ENCODE results near the gene ARFGEF3.
"Not testable (repeated sequence)": the region's sequence is repeated elsewhere in the genome, so short reads cannot be mapped to it uniquely, and the experiment has no call there.

The ARFGEF3 gene

DNA sequence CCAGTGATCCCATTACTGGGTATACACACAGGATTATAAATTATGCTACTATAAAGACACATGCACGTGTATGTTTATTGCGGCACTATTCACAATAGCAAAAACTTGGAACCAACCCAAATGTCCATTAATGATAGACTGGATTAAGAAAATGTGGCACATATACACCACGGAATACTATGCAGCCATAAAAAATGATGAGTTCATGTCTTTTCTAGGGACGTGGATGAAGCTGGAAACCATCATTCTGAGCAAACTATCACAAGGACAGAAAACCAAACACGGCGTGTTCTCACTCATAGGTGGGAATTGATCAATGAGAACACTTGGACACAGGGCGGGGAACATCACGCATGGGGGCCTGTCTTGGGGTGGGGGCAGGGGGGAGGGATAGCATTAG is 206.9 kb downstream of the ARFGEF3 start:
- ATAC-seq = not testable (repeated sequence)

DNA sequence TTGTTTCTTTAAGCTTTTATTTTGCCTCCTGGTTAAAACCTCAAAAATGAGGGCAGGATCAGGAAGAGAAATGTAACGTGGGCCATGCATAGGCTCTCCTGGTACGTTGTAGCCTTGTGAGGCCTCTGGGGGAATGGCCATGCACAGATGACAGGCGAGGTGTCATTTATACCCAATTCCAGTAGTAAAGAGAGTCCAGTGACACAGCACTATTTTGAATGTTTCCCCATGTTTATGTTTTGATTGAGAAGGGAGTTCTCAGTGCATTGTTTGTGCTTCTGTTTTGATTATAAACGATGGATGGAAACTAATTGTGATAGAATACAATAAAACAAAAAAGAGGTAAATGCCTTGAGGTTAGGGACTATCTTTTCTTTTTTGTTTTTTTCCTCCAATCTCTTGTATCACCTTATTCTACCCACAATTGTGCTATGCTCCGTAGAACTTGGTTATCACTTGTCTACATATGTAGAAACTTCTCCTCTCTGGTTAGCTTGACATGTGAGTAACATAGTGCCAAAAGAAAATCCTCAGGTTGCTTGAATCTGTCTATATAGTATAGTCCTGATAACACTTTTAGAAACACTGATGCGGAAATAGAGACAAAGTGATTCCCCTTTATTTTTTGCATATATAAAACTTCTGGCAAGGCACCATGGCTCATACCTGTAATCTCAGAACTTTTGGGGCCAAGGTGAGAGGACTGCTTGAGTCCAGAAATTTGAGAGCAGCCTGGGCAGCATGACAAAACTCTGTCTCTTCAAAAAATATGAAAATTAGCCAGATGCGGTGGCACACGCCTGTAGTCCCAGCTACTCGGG is 209.1 kb downstream of the ARFGEF3 start:
- no peak for ATAC-seq
- no peak for DNase-seq

More for the DNA sequence above, 206.9 kb downstream of the ARFGEF3 start:
- not testable (repeated sequence) for DNase-seq

DNA sequence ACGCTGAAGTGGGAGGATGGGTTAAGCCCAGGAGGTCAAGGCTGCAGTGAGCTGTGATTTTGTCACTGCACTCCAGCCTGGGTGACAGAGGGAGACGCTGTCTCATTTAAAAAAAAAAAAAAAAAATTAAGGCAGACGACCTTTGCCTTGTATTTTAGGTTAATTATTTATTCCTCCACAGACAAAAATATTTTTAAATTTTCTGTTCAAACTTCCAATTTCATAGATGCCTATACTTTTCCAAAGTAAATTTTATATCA is 209.6 kb downstream of the ARFGEF3 start:
- DNase-seq (no peak), ATAC-seq (no peak)

DNA sequence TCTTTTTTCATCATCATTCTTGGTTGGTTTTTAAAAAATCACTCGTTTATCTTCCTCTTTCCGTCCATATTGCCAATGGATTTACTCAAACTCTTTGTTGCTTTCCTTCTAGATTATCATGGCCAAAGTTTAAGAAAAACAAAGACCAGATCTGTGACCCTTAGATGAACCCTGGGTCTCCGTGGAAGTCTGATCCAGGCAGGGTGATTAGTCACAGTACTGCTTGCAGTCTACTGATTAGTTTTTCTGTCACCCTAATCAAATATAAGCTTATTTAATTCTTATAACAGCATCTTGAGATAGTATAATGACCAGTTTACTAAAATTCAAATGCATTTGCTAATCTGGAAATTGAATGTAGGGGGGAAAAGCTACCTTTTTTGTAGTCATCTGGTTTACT is 210.0 kb downstream of the ARFGEF3 start:
- ATAC-seq = no peak
- no peak for DNase-seq

DNA sequence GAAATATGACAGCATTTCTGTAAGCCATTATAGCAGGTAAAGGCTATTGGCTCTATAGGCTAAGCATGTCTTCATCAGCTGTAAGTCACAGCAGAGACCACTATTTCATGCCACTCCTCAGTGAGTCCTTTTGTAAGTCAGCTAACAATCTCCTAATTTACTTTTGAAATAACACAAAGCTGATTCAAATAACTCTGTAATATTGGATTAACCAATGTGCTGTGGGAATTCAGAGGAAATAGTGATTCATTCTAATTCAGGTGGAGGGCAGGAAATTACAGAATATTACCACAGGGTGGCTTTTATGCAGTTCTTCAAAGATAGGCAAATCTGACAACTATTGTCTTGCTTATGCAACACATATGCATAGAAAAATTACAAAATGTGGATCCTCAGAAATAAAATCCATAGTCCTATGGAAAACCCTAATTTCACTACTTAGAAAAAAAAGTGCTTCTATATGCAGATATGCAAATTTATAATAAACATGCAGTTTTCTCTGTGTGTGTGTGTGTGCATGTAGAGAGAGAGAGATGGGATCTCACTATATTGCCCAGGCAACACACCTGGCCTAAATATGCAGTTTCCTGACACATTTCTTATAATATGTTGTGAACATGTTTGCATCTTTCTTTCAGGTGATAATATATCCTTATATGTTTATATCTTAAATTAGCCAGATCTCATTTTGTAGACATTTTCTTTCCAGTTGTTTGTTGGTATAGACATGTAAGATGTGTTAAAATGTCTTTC is 211.1 kb downstream of the ARFGEF3 start:
- ATAC-seq = peak; percentile 55
- no peak for DNase-seq

DNA sequence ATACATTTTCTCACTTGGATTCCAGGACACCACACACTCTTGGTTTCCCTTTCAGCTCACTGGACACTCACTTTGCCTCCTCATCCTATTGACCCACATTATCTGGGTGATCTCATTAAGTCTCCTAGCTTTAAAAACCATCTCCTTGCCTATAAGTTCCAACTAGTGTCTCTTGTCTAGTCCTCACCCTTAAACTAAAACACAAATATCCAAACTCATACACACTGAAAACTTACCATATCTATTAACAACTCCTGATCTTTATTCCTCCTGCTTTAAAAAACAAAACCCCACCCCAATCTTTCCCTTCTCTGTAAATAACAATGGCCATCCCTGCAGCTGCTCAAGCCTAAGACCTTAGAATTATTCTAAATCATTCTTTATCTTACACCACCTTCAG is 212.5 kb downstream of the ARFGEF3 start:
- DNase-seq (no peak), ATAC-seq (no peak)

DNA sequence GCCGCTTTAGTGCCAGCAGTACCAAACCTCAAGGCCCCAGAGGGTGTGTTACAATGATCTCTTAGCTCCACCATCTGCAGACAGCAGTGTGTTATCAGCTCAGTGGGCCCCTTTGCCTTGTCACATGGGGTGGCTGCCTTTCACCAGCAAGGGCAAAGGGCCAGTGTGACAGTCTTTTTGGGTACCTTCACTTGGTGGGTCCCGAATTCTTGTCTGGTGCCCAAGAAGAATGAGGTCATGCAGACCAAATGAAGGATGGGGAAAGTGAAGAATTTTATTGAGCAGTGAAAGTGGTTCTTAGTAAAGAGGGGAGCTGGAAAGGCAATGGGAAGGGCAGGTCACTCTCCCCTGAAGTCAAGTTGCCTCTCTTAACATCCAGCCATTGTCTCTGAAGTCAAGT is 213.1 kb downstream of the ARFGEF3 start:
- ATAC-seq (no peak), DNase-seq (no peak)

DNA sequence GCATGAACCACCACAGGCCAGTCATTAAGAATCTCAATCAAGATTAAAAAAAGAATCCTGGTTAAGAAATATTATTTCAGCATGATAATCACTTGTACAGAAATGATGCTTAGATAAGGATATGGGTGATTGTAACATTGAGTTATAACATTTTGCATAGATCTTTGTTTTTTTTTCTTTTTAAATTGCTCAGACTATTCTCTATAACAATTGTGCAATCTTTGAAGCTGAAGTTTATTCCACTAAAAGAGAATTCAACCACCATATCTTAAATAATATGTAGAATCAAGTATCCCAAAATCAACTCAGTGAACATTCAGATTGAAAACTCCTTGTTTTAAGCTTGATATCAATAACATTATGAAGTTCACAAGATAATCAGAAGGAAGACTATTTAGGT is 215.3 kb downstream of the ARFGEF3 start:
- DNase-seq (no peak), ATAC-seq (no peak)

DNA sequence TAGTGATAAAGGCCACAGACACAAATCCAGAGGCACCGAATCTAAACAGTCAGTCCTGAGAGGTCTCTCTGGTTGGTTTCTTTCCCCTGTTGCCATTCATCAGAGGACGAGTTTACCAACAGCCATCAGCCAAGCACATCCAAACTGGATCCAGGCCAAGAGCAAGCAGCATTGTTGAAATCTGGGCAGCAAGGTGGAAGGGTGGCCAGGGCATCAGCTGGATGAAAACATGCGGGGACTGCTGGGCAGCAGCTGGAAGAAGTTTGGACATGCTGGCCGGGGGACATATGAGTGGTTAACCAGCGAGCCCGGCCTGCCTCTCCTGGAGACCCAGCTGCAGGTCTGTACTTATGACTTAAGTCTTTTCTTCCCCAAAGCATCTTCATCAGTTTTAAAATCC is 216.1 kb downstream of the ARFGEF3 start, which contains the start of gene SMIM28:
TSS of gene SMIM28 (plus strand) at position 62 of the 400 bp plus-strand sequence. CDS start at position 230, 168 bp downstream.
- no peak for ATAC-seq
- DNase-seq = no peak

DNA sequence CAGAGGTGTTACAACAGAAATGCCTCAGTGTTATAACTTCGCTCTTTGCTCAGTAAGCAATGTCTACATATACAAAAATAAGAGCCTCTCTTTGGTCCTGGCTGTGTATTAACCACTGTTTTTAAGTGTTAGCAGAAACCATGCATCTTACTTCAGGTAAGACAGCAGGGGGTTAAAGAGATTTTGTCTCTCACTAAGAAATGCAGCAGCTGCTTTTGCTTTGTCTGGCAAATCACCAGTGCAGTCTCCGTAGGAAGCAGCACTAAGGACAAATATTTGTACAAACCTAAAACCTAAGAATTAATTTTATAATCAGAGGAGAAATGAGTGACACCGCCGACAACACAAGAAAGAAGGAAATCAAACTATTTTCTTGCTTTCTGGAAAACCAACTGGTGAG is 216.7 kb downstream of the ARFGEF3 start:
- no peak for ATAC-seq
- no peak for DNase-seq

DNA sequence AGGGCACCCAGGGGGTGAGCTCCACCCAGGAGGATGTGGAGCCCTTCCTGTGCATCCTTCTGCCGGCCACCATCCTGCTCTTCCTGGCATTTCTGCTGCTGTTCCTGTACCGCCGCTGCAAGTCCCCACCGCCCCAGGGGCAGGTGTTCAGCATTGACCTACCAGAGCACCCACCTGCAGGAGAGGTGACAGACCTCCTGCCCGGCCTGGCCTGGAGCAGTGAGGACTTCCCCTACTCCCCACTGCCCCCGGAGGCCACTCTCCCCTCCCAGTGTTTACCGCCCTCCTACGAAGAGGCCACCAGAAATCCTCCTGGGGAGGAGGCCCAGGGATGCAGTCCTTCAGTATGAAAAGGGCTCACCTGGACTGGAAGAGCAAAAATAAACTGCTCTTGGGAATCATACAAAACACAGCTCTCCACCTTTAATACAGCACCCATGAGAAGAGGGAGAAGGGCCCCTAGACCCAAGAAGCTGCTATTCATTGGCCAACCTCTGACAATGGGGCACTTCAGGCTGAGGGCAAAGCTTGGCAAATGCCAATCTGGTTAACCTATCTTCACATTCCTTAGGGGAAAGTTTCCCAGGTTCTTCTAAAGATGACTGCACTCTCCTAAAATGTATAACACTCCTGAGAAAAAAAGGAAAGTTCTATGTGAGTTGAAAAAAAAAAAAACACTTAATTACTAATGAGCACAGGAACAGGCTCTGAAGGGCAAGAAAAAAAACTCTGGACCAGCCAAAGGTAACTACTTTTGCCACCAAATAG is 220.9 kb downstream of the ARFGEF3 start:
- no peak for ATAC-seq
- DNase-seq = no peak

DNA sequence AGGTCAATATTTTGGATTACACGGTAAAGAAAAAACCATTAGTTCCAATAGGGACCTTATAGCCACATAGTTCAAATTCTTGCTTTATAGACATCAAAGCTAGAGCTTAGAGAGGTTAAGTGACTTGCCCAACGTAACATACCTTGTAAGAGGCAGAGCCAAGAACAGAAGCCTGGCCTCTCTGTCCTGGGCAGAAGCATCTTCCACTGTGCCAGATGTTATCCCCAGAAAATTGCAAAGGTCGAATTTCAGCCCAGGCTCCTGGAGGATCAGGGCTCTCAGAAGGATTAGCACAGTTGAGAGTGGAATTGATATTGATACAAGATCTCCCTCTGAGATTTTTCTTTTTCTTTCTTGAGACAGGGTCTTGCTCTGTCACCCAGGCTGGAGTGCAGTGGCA is 222.0 kb downstream of the ARFGEF3 start:
- ATAC-seq (no peak), DNase-seq (no peak)

DNA sequence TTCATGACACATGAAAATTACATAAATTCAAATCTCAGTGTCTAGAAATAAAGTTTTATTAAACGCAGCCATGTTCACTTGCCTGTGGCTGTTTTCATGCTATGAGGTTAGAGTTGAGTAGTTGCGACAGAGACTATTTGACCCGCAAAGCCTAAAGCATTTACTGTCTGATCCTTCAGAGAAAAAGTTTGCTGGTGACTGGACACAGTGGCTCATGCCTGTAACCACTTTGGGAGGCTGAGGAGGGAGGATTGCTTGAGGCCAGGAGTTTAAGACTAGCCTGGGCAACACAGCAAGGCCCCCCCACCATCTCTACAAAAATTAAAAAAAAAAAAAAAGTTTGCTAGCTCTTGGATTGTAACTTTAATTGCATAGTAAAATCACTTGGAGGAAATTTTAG is 225.2 kb downstream of the ARFGEF3 start:
- no peak for ATAC-seq

DNA sequence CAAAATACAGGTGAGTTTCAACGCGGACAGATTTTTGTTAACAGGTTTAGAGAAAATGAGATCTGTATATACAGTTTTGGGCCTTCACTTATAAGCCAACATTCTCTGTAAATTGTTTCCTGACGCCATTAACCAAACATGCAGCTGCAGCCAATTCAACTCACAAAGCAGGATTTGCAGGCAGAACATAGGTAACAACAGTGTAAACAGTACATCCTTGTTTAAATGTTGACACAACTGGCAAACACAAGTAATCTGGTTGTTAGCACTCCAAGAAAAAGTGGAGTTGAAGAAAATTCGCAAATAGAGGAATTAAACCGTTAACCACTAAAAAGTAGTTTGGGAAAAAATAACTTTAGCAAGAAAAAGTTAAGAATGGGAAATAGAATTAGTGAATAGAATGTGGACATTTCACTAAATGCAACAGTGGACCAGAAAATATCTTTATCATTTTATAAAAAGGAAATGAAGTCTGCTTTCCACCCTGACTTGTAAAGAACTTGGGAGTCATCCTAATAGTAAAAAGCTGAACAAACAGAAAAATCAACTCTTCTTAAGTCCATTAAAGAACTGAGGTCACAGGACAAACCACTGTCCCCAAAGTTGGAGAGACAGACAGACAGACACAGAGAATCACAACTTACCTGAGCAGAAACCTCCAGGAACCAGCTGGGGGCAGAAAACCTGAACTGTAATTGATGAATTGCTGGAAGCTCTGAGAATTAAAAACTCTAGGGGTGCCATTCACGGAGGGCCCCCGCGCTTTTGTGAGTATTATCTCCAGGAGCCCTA is 226.0 kb downstream of the ARFGEF3 start:
- ATAC-seq = no peak
- DNase-seq = no peak

More for the DNA sequence above, 225.2 kb downstream of the ARFGEF3 start:
- DNase-seq = no peak

DNA sequence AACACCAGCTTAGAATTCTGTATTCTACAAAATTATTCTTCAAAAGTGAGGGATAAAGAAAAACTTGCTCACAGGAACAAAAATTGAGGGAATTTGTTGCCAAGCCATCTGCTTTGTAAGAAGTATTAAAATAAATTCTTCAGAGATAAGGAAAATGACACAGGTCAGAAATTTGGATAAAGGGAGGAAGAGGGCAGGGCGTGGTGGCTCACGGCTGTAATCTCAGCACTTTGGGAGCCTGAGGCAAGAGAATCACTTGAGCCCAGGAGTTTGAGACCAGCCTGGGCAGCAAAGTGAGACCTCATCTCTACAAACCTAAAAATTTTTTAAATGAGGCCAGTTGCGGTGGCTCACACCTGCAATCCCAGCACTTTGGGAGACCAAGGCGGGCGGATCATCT is 227.8 kb downstream of the ARFGEF3 start:
- no peak for ATAC-seq
- DNase-seq = no peak
